ENCODE results near the gene FDCSP. TPM values are rescaled to one million over a fixed set of nuclear protein-coding genes. Genes with fewer than 3 reads are reported as not detected.

The FDCSP gene
- total RNA-seq, 2 experiments from 2014 or later = not detected

- no peaks in the 10 kb centered on the region for H3K9me3 Mint-ChIP-seq
- H3K4me3 Mint-ChIP-seq = no peak overlapping the region
- DNase-seq (no peak), ATAC-seq (ENCODE audit: low read depth) (no peak)
- POLR2A ChIA-PET = no interaction called here
- no peaks in the 10 kb centered on the region for H3K36me3 Mint-ChIP-seq
- no peaks in the 10 kb centered on the region for H3K4me1 Mint-ChIP-seq
- H3K27ac Mint-ChIP-seq = no peak overlapping the region
- no peaks in the 10 kb centered on the region for H3K27me3 Mint-ChIP-seq
Observed at GRCh38 chr4:70269674-70270073, 43.8 kb downstream of the FDCSP start.

DNA sequence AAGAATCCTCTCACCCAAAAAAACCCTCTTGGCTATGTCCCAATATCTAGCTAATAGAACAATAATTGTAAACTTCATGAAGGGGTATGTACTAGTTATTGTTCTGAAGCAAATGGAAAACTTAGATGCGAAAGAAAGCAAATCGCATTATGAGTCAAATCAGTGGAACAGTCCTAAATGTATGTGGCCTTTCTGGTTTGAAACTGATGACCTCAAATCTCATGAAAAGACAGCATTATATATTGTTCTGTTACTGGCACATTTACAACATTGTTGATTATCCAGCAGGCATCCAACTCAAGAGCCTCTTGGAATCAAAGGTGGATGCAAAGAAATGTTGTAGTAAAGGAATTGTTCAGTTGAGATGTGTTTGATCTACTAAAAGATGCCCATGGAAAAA lies 51.2 kb downstream of the FDCSP start:
- DNase-seq (no peak), ATAC-seq (ENCODE audit: low read depth) (no peak)
- no peak overlapping the region for H3K4me3 Mint-ChIP-seq
- H3K9me3 Mint-ChIP-seq = no peaks in the 10 kb centered on the region
- POLR2A ChIA-PET = no interaction called here
- H3K27me3 Mint-ChIP-seq = no peaks in the 10 kb centered on the region
- H3K36me3 Mint-ChIP-seq = no peaks in the 10 kb centered on the region
- H3K27ac Mint-ChIP-seq = no peak overlapping the region
- H3K4me1 Mint-ChIP-seq = no peaks in the 10 kb centered on the region

DNA sequence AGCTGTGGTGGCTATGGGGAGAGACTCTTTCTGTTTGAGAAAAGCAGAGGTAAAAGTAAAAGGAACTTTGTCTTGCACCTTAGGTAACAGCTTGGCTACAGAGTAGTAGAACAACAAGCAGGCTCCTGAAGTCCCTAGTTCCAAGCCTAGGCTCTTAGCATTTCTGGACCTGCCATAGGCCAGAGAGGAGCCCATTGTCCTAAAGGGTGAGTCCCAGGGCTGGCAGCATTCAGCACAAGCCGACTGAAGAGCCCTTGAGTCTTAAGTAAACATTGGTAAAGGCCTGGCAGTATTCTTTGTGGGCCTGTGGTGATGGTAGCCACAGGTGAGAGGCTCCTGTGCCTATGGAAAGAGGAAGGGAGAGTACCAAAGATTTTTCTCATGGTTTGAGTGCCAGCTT lies 54.6 kb downstream of the FDCSP start:
- POLR2A ChIA-PET = no interaction called here
- H3K4me3 Mint-ChIP-seq = no peak overlapping the region

More for the DNA sequence above, 54.6 kb downstream of the FDCSP start:
- no peaks in the 10 kb centered on the region for H3K27me3 Mint-ChIP-seq
- H3K27ac Mint-ChIP-seq = no peak overlapping the region
- H3K4me1 Mint-ChIP-seq = no peaks in the 10 kb centered on the region
- no peaks in the 10 kb centered on the region for H3K9me3 Mint-ChIP-seq
- no peaks in the 10 kb centered on the region for H3K36me3 Mint-ChIP-seq
- no peak for ATAC-seq (ENCODE audit: low read depth)
- DNase-seq = no peak

Other genes starting within 250 kb of the FDCSP start
- not detected for gene STATH, start 230.2 kb upstream of the FDCSP start, total RNA-seq
- gene HTN3, start 197.7 kb upstream of the FDCSP start, total RNA-seq = not detected
- not detected for gene HTN1, start 175.7 kb upstream of the FDCSP start, total RNA-seq
- not detected for gene PRR27, start 71.9 kb upstream of the FDCSP start, total RNA-seq
- not detected for gene ODAM, start 30.4 kb upstream of the FDCSP start, total RNA-seq
- not detected for gene CSN3, start 16.5 kb downstream of the FDCSP start, total RNA-seq
- not detected for gene CABS1, start 108.9 kb downstream of the FDCSP start, total RNA-seq
- not detected for gene SMR3A, start 134.6 kb downstream of the FDCSP start, total RNA-seq
- gene SMR3B, start 157.0 kb downstream of the FDCSP start, total RNA-seq = not detected
- not detected for gene OPRPN, start 171.8 kb downstream of the FDCSP start, total RNA-seq
- gene MUC7, start 246.1 kb downstream of the FDCSP start, total RNA-seq = not detected

Data from activated naive CD8-positive, alpha-beta T cell treated with anti-CD3 and anti-CD28 coated beads, Interleukin-2, amount 10 ng/mL, durations not matched to agents 7 days and 5 days (primary cell).